ENCODE results near the gene MPDZ.

DNA sequence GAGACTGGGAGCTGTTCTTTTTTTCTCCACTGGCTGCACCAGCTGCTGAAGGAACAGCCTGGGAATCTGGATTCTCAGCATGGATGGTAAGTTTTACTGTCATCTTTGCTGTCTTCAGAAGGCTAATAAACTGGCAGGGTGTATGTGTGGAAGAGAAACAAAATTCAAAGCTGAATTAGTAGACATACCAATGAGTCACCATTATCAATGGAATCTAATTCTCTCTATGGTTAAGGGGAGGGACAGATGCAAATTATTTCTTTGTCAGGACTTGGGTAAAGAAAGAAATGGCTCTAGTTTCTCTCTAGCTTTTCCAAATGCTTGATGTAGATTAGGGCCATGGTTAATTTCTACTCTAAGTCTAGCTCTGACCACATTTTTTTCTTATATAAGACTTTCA lies 154.2 kb downstream of the MPDZ start:
- TF ChIP-seq, protein P1, sequence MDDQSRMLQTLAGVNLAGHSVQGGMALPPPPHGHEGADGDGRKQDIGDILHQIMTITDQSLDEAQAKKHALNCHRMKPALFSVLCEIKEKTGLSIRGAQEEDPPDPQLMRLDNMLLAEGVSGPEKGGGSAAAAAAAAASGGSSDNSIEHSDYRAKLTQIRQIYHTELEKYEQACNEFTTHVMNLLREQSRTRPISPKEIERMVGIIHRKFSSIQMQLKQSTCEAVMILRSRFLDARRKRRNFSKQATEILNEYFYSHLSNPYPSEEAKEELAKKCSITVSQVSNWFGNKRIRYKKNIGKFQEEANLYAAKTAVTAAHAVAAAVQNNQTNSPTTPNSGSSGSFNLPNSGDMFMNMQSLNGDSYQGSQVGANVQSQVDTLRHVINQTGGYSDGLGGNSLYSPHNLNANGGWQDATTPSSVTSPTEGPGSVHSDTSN (CRISPR knock-in tag; IDR thresholded peaks at IDR 0.05) = no peak
- TF ChIP-seq ZNF132 (tag by site-specific recombination; IDR thresholded peaks at IDR 0.05; ENCODE audit: borderline replicate concordance) (no peak), ZSCAN16 (tag by site-specific recombination; IDR thresholded peaks at IDR 0.05) (no peak), ZNF140 (tag by site-specific recombination; IDR thresholded peaks at IDR 0.05) (no peak), ZNF350 (tag by site-specific recombination; IDR thresholded peaks at IDR 0.05) (no peak), ZNF202 (tag by site-specific recombination; IDR thresholded peaks at IDR 0.05; ENCODE audit: borderline replicate concordance) (no peak), ZNF24 (tag by site-specific recombination; IDR thresholded peaks at IDR 0.05) (no peak), ZNF10 (tag by site-specific recombination; IDR thresholded peaks at IDR 0.05) (no peak)
- TF ChIP-seq, protein P2, sequence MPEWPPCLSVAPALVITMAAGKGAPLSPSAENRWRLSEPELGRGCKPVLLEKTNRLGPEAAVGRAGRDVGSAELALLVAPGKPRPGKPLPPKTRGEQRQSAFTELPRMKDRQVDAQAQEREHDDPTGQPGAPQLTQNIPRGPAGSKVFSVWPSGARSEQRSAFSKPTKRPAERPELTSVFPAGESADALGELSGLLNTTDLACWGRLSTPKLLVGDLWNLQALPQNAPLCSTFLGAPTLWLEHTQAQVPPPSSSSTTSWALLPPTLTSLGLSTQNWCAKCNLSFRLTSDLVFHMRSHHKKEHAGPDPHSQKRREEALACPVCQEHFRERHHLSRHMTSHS (tag by site-specific recombination; IDR thresholded peaks at IDR 0.05) = no peak
- TF ChIP-seq, protein P3, sequence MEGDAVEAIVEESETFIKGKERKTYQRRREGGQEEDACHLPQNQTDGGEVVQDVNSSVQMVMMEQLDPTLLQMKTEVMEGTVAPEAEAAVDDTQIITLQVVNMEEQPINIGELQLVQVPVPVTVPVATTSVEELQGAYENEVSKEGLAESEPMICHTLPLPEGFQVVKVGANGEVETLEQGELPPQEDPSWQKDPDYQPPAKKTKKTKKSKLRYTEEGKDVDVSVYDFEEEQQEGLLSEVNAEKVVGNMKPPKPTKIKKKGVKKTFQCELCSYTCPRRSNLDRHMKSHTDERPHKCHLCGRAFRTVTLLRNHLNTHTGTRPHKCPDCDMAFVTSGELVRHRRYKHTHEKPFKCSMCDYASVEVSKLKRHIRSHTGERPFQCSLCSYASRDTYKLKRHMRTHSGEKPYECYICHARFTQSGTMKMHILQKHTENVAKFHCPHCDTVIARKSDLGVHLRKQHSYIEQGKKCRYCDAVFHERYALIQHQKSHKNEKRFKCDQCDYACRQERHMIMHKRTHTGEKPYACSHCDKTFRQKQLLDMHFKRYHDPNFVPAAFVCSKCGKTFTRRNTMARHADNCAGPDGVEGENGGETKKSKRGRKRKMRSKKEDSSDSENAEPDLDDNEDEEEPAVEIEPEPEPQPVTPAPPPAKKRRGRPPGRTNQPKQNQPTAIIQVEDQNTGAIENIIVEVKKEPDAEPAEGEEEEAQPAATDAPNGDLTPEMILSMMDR (tag by site-specific recombination; IDR thresholded peaks at IDR 0.05) = no peak
- TF ChIP-seq, protein P4, sequence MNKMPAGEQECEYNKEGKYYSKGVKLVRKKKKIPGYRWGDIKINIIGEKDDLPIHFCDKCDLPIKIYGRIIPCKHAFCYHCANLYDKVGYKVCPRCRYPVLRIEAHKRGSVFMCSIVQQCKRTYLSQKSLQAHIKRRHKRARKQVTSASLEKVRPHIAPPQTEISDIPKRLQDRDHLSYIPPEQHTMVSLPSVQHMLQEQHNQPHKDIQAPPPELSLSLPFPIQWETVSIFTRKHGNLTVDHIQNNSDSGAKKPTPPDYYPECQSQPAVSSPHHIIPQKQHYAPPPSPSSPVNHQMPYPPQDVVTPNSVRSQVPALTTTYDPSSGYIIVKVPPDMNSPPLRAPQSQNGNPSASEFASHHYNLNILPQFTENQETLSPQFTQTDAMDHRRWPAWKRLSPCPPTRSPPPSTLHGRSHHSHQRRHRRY (tag by site-specific recombination; IDR thresholded peaks at IDR 0.05) = no peak
- TF ChIP-seq, protein P5, sequence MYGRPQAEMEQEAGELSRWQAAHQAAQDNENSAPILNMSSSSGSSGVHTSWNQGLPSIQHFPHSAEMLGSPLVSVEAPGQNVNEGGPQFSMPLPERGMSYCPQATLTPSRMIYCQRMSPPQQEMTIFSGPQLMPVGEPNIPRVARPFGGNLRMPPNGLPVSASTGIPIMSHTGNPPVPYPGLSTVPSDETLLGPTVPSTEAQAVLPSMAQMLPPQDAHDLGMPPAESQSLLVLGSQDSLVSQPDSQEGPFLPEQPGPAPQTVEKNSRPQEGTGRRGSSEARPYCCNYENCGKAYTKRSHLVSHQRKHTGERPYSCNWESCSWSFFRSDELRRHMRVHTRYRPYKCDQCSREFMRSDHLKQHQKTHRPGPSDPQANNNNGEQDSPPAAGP (tag by site-specific recombination; IDR thresholded peaks at IDR 0.05) = no peak
